Amniotic epithelial cell (primary cell): ENCODE measurements around the gene LIN7B.
A peak's percentile ranks its signal among the peaks of the same experiment; 100 is the strongest.

Experiments used
- DNase-seq: peaks from one replicate; pipeline ENCODE4 v3.0.0-alpha.2; 2010; ENCODE audit warnings: low read depth

Gene LIN7B

DNA sequence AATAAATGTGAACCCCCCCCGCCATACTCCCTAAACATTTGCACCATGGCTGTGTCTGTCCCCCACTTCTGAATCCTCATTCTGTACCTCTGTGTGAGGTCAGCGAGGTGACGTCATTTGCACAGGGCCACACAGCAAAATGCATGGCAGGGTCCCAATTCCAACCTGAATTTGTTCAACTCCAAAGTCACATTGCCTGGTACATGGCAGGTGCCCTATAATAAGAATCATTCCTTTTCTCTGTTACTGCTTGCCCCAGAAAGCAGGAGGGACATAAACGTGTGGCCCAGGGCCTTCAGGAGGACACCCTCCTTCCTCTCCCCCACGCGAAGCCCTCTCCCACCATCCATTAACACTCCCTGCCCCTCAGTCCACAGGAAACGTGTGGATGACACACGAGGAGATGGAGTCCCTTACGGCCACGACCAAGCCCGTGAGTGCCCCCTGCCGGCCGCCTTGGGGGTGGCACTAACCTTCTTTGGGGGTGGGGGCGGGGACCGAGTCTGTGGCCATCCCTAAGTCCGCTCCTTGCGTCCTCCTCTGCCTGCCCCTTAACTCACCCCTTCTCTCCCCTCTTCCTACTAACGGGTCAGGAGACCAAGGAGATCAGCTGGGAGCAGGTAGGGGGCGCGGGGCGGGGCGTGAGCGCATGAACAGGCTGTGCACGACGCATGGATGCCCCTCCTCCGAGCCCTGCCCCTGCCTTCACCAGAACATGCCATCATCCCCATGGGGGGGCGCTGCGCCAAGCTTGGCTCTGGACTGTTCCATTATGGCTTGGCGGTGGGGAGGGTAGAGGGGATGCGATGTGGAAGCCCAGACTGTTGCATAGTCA is 31.6 kb downstream of the LIN7B start:
- peak; percentile 73 for DNase-seq

DNA sequence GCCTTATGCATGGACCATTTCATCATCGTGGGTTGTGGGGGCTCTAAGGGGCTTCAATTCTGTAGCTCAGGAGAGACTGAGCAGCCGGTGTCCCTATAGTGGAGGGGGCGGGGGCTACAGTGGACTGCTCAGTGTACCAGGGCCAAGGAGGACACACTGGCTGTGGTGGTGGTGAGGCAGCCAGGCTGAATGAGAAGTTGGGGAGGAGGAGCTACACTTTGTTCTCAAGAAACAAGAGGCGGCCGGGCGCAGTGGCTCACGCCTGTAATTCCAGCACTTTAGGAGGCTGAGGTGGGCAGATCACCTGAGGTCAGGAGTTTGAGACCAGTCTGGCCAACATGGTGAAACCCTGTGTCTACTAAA is 32.2 kb downstream of the LIN7B start:
- peak; percentile 35 for DNase-seq

DNA sequence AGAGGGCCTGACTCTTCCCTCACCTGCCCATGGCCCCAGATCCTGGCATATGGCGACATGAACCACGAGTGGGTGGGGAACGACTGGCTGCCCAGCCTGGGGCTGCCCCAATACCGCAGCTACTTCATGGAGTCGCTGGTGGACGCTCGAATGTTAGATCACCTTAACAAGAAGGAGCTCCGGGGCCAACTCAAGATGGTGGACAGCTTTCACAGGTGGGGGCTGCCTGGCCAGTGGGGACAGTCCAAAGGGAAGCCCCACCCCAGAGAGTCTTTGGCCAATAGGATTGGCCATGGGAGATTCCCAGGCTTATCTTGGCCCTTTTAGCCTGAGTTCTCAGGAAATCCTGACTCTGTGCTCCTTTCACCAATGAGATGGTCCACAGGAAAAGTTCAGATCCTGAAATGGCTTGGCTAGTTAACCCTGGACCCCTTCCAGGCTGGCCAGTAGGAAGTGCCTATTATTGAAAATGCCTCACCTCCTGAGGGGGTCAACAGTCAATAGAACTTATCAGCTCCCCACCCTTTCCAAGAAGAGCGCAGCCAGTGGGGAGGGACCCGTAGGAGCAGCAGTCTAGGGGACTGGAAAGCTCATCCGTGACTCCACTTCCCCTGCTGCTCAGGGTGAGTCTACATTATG is 34.0 kb downstream of the LIN7B start:
- DNase-seq, result no peak

DNA sequence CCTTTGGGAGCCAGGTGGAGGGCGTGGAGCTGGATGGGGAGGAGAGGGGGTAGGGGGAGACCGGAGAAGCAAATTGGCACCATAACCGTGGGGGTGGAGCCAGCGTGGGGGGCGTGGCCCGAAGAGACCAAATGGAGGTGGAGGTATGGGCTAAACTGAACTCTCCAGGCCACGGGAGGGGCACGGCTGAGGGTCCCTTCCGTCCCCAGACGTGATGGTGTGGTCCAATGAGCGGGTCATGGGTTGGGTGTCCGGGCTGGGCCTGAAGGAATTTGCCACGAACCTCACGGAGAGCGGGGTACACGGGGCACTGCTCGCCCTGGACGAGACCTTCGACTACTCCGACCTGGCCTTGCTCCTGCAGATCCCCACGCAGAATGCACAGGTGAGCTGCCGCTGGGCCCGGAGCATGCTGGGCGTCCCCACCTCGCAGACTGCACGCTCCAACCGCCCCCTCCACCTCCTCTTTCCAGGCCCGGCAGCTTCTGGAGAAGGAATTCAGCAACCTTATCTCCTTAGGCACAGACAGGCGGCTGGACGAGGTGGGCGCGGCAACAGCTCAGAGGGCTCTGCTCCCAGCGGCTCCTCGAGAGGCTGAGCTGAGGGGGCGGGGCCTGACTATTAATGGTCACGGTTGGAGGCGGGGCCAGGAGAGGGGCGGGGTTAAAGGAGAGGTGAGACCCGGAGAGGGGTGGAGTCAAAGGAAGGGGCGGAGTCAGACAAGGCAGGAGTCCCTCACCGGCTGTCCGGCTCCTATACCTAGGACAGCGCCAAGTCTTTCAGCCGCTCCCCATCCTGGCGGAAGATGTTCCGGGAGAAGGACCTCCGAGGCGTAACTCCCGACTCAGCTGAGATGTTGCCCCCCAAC is 34.8 kb downstream of the LIN7B start:
- peak; percentile 88 for DNase-seq

DNA sequence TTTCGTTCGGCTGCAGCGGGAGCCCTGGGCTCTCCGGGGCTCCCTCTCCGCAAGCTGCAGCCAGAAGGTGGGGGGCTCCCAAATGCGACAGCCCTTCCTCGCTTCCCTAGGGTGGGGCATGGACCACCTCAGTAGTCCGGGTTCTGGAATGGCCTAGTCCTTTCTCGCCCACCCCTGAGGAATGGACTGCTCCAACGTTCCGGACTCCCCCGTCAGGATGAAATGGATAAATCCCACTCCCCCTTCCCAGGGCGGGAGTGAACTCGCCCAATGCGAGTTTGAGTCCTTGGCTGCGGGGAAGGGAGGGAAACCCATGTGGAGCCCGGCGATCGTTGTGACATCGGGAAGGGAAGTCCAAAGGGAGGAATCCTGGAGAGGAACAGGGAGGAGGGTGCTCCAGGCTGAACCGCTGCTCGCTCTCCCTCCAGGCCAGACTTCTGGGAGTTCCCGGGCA is 35.5 kb downstream of the LIN7B start:
- peak; percentile 85 for DNase-seq

DNA sequence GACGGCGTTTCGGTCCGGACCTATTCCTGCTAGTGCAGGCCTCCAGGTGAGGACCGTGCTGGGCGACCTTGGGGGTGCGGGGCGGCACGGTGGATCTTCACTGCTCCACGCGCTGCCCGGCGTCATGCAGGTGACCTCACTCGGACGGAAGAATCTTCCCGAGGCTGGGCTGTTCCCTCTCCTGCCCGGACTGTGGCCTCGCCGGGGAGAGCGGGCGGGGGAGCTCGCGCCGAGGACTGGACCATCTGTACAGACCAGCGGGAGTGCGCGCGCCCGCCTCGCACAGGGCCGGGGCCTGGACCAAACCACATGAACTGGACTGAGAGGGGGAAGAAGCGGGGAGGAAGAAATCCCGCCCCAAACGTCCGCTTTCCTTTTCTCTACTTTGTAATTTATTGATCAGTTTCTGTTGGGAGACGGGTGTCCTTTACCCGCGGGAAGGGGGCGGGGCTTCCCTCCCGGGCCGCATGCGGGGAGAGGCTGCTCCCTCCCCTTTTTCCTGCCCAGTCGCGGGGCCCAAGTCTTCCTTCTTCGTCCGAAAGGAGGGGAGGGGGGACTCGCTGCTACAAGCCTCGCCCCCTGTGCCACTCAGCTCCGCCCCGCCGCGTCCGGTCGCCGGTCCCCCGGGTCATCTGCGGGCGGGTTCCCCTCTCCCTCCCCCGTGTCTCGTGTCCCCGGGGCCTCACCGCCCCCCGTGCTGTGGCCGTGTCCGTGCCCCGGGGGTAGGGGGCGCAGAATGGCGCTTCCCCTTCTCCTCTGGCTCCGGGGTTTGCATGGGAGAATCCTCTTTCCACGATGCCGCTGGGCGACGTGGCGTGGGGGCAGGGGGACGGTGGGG is 36.2 kb downstream of the LIN7B start:
- peak; percentile 70 for DNase-seq

DNA sequence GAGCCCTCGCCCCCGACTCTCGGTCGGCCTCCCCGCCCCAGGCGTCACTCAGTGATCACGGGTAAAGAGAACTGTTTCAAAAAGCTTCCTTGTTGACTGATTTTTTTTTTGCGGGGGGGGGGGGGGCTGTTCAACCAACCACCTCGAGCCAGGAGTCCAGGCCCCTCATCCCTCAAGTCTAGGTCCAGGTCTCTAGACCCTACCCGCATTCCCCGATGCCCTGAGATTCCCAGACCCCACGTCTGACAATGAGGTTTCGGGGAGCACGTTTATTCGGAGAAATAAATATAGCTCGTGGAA is 36.7 kb downstream of the LIN7B start:
- no peak for DNase-seq

DNA sequence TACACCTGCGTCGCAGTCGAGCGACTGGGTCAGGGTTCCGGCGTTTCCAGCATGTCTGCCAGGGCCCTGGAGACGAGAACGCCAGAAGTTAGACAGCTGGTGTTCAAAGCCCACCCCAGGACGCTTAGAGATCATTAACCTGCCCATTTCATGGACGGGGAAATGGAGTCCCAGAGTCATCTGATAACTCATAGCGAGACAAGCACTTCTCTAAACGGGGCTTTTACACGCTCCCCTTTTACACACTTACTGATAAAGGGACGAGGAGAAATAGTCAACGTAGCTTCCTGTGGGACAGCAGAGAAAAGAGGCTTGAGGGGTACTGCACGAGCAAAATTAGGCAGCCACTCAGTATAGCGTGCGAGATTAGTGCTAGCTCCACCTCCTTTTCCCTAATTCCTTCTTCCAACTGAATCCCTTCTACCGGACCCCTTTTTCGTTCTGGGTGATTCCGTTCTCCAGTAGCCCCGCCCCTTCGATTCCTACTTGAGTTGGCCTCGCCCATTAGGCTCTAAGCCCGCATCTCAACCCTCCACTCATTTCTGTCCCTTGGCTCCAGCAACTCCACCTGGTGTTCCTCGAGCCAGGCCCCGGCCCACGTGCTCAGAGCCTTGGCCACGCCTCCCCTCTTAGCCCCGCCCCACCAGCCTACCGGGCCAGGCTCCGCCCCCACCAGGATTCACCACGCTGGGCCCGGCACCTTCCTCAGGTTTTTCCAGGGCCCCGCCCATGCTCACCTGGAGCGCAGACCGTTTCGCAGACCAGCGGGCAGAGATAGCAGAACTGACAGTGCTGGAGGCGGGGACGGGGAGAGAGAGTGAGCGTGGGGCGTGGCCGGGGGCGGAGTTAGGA is 37.3 kb downstream of the LIN7B start:
- DNase-seq, result peak; percentile 37

DNA sequence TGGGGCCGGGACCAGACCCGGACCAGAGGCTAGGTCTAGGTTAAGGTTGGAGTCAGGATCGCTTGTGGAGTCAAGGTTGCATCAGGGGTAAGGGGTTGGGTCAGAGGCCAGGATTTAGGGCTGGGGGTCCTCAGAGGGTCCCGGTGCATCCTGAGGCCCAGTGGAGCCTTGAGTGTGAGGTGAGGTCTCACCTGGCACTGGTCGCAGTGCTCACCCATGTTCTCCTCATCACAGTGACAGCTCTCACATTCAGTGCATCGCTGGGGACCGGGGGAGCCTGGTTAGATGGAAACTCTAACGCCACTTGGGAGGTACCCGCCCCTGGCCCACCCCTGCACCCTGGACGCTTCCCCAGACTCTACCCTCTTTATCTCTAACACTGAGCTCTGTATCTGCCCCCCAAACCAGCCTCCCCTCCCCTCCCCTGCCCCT is 38.0 kb downstream of the LIN7B start:
- DNase-seq, result no peak

DNA sequence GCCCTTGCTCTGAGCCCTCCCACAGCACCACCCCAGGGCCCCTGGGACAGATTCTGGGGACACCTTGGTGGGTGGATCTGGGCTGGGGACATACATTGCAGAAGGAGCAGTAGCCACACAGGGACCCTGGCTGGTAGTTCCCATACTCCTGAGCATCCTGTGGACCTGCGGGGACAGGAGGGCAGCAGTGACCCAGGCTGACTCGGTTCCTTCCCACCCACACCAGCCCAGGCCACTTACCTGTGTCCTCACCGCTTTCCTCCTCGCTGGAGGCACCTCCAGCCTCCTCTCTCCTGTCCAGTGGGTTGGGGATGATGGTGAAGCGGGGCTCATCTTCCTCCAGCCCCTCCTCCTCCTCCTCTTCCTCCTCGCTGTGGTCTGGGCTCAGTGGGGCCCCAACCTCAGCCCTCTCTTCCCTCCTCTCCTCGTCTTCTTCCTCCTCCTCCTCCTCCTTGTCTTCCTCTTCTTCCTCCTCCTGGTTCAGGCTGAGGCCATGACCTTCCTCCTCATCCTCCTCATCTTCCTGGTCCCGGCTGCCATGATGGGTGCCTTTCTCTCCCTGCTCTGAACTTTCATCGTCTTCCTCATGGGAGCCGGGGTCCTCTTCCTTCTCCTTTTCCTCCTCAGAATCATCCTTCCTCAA is 39.1 kb downstream of the LIN7B start:
- DNase-seq, result no peak

DNA sequence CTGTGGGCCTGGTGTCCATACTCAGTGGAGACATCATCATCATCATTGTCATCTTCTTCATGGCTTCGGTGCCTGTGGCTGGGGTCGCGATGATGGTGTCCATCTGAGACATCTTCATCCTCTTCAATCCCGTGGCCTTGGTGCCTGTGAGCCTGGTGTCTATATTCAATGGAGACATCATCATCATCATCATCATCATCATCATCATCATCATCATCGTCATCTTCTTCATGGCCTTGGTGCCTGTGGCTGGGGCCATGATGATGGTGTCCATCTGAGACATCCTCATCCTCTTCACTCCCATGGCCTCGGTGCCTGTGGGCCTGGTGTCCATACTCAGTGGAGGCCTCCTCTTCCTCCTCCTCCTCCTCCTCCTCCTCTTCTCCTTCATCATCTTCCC is 40.1 kb downstream of the LIN7B start:
- DNase-seq, result no peak

DNA sequence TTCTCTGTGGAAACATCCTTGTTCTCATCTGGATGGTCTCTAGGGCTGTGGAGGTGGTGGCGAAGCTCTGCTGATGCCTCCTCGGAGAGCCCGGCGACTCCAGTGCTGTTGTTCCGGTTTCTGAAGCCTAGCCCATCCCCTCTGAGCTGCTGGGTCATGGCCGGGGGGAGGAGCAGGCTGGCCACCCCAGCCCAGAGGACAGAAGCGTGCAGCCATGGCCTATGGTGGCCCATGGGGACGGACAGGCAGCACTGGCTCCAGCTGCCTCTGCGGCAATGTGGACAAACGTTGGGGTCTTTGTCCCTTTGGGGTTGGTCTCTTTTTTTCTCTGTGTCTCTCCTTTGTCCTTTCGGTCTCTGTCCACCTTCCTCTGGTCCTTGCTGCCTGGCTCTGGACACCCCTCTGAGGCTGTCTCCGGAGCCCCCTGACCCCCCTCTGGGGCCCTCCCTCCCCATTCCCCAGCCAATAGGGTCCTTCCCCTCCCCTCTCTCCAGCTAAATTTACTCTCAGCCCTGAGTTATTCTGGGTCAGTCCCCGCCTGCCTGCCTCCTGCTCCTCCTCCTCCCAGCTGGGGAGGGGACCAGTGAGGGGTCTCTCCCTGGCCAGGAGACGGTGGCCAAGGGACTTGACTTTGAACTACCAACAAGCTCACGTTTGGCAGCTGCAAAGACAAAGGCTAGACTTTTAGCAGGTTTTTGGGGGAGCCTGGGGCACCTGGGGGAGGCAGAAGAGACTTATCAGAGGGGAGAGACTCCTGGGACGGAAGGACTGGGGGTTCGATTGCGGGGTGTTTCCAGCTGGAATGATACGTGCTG is 41.0 kb downstream of the LIN7B start, which contains the start of gene HRC:
TSS of gene HRC (minus strand) at position 392 of the 815 bp plus-strand sequence. CDS start at position 233, 159 bp downstream.
- DNase-seq, result no peak

- no peak for DNase-seq
These were observed 41.7 kb downstream of the LIN7B start for GRCh38 chr19:49155820-49156346.

DNA sequence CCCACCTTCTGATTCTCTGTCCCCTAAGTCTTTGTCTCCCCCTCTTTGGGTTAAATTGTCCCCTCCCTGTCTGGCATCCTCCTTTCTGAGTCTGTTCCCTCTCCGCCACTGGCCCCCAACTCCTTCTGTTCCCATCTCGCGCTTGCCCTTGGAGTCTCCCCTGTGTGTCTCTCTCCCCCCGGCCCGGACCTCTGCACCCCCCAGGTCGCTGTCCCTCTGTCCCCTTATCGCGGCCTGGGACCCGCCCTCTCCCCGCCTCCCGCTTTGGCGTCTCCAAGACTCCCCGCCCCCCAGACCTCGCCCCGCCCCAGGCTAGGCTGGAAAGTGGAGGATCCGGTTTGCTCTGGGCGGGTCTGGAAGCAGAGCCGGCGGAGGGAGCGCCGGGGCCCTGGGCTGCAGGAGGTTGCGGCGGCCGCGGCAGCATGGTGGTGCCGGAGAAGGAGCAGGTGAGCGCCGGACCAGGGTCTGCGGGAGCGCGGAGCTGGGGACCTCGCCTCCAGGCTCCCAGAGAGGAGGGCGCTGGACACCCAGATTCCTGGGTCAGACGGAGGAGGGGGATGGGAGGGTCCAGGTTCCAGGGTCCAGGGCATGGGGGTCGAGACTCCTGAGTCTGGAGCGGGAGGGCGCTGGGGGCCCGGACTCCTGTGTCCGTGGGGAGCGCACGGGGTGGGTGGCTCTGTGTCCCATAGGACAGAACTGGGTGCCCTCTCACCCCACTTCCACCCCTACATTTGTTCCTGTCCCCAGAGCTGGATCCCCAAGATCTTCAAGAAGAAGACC is 43.5 kb downstream of the LIN7B start, which contains the start of gene TRPM4:
TSS of gene TRPM4 (plus strand) at position 348 of the 780 bp plus-strand sequence. CDS start at position 423, 75 bp downstream.
- DNase-seq, result peak; percentile 57

GRCh38 chr19:49160450-49161189 is 46.5 kb downstream of the LIN7B start:
- DNase-seq, result no peak

- no peak for DNase-seq
These were observed 47.8 kb downstream of the LIN7B start for GRCh38 chr19:49161987-49162386.

GRCh38 chr19:49165111-49165750 is 51.1 kb downstream of the LIN7B start:
- no peak for DNase-seq
